Activated CD8-positive, alpha-beta memory T cell treated with anti-CD3 and anti-CD28 coated beads, Interleukin-2, amount 50 U/mL, for 48 hours (primary cell): Measurements from ENCODE around the gene BRPF3.

ENCODE experiments used
- DNase-seq: peaks from one replicate; pipeline ENCODE4 v3.0.0-alpha.2; 2020

BRPF3 gene

DNA sequence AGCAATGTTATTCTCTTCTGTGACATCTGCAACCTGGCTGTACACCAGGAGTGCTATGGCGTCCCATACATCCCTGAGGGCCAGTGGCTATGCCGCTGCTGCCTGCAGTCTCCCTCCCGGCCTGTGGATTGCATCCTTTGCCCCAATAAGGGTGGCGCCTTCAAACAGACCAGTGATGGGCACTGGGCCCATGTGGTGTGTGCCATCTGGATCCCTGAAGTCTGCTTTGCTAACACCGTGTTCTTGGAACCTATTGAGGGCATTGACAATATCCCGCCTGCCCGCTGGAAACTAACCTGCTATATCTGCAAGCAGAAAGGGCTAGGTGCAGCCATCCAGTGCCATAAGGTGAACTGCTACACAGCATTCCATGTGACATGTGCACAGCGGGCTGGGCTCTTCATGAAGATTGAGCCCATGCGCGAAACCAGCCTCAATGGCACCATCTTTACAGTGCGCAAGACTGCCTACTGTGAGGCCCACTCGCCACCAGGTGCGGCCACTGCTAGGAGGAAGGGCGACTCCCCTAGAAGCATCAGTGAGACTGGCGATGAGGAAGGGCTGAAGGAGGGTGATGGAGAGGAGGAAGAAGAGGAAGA lies 4.6 kb downstream of the BRPF3 start:
- no peak for DNase-seq

DNA sequence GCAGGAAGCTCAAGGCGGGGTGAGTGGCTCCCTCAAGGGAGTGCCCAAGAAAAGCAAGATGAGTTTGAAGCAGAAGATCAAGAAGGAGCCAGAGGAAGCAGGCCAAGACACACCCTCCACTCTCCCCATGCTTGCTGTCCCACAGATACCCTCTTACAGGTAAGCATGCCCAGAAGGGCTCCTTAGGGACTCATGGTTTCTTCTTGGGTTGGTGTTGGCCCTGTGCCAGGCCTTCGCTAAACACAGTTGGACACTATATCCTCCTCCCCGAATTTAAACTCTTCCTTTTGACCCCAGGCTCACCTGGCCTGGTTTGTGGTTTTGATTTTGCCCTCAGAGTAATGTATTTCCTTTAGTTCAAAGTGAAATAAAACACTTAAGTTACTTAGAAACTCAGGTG lies 5.1 kb downstream of the BRPF3 start:
- DNase-seq, result no peak

DNA sequence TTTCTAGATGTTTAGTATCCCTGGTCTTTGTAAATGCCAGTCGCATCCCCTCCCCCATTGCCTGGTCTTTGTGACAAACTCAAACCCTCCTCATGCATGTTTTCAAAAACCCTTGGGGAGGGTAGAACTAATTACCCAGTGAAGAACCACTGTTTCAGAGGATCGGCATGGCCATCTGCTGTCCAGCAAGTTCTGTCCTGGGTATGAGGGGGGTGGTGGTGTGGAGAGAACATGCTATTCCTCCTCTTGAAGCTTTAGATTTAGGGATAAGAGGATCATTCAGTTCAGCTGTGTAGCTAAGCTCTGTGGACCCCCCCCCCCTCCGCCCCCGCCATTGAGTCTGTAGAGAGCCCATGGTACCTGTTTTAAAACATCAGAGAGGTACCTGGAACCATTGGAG lies 5.6 kb downstream of the BRPF3 start:
- DNase-seq, result no peak

DNA sequence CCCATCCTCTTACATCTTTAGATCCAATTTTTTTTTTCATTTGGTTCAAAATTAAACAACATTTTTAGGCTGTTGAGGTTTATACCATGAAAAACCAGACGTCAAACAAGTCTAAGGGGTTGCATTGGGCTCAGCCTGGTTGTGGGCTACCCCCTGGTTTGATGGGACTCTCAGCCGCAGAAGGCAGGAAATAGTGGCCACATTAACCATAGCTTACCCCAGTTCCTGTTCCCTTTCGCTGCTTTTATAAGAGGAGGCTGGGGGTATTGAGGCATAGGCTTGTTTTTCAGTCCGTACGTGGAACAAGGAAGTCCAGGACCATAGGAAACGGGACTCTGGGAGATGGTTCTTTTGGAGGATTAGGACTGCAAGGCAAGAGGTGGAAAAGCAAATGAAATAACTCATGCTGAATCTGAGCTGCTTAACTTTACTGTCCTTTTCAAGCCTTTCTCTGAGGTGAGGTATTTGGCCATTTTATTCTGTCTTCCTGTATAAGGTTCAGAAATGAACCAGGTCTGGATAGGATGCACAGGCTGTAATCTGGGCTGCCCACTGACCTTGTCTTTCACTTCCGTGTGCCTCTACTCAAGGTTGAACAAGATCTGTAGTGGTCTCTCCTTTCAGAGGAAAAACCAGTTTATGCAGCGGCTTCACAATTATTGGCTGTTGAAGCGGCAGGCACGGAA lies 7.7 kb downstream of the BRPF3 start:
- DNase-seq, result no peak

DNA sequence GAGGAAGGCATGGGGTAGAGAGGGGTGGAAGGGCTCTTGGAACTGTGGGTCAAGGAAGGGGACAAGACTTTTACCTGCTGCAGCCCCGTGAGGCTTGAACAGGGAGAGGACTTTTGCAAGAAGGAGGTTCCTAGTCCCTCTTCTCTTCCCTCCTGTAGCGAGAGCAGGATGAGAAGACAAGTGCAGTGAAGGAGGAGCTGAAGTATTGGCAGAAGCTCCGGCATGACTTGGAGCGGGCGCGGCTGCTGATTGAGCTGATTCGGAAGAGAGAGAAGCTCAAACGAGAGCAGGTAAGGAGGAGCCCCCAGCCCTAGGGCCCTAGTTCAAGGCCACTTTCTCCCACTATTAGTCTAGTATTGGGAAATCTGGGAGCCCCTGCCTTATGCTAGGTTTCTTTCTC lies 10.6 kb downstream of the BRPF3 start:
- no peak for DNase-seq

DNA sequence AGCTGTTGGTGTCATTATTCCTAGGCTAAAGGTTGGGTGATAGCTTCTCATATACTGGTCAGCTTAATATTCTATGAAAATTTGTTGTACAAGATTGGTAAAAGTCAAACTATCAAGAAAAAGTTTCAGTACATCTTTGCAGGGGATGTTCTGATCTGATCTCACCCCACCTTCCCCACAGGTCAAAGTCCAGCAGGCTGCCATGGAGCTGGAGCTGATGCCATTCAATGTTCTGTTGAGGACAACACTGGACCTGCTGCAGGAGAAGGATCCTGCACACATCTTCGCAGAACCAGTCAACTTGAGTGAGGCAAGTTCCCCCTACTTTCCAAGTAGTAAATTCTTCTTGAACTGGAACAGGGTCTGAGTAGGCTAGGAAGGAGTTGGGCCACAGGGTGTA lies 13.1 kb downstream of the BRPF3 start:
- DNase-seq, result no peak

DNA sequence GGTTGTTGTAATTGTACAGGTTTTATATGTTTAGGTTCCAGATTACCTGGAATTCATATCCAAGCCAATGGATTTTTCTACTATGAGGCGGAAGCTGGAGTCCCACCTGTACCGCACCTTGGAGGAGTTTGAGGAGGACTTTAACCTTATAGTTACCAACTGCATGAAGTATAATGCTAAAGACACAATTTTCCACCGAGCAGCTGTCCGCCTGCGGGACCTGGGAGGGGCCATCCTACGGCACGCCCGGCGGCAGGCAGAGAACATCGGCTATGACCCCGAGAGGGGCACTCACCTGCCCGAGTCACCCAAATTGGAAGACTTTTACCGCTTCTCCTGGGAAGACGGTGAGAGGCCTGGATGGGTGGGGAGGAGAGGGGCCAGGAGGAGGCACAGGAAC lies 13.6 kb downstream of the BRPF3 start:
- DNase-seq, result no peak

DNA sequence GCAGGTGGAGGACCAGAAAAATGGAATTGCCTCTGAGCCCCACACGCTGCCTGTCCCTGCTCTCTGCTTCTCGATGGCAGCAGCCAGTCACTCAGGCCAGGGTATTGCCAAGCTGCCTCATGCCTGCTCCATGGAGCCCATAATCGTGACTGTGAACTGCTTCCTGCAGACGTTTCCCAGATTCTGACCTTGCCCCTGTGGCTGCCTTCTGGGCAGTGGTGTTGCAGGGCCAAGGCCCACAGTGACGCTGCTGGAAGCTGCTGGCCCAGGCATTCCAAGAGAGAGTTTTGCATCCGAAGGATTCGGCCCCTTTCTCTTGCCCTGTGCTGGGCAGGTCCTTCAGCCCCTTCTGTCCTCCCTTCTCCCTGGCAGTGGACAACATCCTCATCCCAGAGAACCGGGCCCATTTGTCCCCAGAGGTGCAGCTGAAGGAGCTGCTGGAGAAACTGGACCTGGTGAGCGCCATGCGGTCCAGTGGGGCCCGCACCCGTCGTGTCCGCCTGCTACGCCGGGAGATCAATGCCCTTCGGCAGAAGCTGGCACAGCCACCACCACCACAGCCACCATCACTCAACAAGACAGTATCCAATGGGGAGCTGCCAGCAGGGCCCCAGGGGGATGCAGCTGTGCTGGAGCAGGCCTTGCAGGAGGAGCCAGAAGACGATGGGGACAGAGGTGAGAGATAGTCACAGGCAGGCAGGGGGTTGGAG lies 14.5 kb downstream of the BRPF3 start:
- DNase-seq, result no peak

DNA sequence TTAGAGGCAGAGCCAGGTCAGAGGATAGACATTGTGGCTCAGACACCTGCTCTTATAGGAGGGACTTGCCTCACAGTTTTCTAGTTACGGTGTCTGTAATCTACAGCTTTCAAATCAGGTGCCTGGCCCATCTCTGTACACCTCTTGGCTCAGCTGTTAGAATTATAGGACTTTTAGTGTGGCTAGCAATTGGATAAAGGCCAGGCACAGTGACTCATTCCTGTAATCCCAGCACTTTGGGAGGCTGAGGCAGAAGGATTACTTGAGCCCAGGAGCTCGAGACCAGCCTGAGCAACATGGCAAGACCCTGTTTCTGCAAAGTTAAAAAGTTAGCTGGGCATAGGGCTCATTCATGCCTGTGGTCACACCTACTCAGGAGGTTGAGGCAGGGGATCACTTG lies 20.0 kb downstream of the BRPF3 start:
- no peak for DNase-seq

DNA sequence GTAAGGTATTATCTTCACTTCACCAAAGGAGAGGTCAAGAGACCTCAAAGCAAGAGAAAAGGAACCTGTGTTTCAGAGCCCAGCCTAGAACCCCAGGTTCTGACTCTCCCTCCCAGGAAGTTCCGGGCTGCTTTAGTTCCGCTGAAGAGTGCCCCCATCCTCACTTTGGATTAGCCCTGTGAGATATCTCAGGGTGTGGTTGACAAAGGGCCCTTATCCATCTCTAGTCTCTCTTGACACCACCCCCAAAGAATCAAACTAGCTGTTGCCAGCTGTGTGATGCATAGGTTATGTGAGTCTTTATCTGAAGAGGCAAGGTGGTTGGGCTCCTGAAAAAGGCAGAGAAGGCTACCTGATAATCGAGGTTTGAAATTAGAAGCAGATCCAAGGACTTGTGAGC lies 20.6 kb downstream of the BRPF3 start:
- DNase-seq, result no peak

DNA sequence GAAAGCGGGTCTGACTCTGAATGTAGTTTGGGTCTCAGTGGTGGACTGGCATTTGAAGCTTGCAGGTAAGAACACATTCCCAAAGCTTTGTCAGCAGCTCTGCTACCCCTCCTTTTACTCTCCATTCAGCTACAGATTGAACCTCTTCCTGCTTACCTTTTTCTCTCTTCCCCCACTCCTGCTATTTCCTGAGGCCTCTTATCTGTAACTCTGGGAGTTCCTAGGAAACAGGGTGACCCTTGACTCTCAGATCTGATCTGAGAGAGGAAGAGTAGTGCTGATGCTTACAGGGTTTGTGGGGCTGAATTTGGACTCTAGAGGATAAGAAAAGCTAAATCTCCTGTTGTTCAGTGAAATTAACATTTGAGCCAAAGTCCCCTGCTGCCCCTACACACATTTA lies 21.4 kb downstream of the BRPF3 start:
- DNase-seq, result peak; percentile 0

DNA sequence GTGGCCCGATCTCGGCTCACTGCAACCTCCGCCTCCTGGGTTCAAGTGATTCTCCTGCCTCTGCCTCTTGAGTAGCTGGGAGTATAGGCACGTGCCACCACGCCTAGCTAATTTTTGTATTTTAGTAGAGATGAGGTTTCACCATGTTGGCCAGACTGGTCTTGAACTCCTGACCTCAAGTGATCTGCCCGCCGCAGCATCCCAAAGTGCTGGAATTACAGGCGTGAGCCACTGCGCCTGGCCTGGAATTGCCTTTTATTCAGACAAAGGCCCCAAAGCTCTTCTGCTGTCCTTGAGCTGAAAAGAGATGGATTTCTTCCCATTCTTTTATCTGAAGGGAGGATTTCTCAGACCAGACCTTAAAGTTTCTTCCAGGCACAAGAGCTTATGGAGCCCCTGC lies 22.0 kb downstream of the BRPF3 start:
- DNase-seq, result peak; percentile 6

DNA sequence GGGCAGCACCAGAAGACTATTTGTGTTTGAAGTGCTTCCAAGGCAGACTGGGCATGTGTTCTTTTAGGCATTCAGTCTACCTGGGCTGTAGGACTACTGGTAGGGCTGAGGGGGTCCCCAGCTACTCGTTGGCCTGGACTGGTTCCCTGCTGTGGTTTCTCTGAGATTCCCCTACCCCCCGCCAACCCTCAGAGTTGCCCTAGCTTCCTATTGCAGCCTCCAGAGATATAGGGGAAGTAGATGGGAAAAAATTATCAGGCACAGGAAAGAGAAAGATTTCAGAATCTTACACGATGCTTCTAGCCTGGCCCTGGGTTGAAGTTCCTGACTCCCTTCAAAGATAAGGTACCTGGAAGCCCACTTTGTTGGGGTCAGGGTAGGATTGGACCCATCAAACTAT lies 22.5 kb downstream of the BRPF3 start:
- peak; percentile 18 for DNase-seq

DNA sequence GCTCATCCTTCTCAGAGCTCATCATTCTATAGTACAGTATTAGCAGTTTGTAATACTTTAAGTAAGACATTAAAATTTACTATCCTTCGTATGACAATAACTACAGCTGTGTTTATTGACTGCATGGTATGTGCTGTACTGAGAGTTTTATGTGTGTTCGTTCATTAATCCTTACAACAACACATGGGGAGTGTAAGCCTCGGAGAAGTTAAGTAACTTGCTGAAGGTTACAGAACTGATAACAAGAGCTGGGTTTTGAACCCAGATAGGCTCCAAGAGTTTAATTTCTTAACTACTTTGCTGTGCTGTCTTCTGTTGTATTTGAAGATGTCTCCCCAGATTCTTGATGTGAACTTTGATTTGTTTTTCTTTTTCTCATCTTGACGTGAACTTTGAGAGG lies 23.7 kb downstream of the BRPF3 start:
- no peak for DNase-seq

DNA sequence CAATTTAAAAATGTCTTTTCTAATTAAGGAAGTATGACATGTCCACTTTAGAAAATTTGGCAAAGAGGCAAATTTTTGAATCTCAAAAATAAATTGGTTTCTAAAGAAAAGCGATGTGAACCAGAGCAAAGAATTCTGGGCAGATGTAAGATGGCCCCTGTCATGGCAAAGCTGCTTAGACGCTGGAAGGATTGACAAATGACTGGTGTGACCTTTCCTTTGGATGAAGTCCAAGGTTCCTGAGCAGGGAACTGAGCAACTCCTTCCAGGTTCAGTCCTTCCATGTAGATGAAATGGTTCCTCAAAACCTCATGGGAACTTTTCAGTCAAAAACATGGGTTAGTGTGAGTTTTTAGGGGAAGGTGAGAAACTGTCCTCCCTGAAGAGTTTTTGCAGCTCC lies 25.1 kb downstream of the BRPF3 start:
- no peak for DNase-seq

DNA sequence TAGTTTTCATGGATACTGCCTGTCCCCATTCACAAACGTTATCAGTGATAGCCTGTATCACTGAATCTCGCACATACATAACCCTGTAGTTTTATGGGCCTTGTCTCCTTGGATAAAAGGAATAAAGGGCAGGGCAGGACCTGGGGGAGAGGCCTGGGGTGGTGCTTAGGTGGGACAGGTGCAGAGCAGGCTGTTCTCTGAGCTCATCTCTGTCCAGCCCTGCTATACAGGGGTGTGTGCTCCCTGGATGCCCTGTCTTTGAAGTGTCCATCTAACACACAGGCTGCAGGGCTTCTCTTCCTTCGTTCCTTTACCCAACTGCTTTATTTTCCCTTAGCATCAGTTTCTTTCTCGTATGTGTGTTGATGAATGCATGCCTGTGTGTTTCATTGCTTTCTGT lies 26.4 kb downstream of the BRPF3 start:
- DNase-seq, result no peak

DNA sequence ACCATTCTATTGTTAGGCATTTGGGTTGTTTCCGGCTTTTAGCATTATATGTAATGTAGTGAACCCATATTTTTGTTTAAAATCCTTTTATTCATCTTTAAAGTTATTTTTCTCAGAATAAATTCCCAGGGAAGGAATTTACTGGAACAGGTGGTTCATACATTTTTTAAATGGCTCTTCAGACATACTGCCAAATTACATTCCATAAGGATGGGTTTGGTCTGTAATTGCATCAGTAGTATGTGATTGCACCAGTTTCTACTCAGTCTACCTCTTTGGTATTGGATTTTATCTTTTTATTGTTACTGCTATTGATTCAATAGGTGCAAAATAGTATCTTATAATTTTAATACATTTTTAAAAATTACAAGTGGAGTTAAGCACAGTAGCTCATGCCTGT lies 27.2 kb downstream of the BRPF3 start:
- DNase-seq, result no peak

DNA sequence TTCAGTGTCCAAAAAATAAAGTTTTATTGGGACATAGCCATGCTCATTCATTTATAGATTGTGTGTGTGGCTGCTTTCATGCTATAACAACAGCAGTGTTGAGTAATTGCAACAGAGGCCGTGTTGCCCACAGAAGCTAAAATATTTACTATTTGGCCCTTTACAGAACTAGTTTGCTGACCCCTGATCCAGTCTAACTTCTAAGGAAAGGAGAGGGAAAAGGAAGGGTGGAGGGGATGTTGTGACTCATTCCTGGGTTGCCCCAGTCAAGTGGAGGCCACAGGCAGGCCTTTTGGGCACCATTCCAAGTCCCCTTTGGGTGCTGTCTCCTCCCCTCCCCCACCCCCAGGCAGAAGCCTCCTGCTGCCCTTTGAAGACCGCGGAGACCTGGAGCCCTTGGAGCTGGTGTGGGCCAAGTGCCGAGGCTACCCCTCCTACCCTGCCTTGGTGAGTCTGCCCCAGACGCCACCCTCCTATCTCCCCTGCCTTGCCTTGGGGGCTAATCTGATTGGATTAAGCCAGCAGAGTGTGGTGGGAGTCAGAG lies 28.4 kb downstream of the BRPF3 start:
- no peak for DNase-seq

DNA sequence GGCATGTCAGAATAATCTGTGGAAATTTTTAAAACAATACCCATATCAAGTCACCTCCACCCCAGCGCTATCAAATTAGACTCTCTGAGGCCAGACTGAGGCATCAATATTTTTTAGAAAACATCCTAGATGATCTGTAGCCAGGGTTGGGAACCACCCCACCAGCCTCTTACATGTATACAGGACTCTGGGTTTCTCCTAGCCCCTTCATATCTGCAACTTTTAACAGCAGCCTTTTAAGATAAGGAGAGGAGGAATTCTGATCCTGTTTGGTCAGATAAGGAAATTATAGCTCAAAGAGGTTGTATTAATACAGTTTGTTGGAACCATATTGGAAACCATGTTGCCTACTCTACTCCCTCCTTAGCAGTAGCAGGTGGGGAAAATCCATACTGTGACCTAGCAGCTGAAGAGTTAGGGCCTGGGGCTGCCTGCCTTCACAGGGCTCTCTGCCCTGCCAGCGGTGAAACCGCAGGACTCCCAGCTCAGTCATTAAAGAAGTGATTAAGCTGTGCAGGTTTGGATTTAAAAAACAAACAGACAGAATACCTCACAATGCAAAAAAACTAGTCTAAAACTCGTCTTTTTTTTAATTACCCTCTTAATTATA lies 30.0 kb downstream of the BRPF3 start:
- no peak for DNase-seq

DNA sequence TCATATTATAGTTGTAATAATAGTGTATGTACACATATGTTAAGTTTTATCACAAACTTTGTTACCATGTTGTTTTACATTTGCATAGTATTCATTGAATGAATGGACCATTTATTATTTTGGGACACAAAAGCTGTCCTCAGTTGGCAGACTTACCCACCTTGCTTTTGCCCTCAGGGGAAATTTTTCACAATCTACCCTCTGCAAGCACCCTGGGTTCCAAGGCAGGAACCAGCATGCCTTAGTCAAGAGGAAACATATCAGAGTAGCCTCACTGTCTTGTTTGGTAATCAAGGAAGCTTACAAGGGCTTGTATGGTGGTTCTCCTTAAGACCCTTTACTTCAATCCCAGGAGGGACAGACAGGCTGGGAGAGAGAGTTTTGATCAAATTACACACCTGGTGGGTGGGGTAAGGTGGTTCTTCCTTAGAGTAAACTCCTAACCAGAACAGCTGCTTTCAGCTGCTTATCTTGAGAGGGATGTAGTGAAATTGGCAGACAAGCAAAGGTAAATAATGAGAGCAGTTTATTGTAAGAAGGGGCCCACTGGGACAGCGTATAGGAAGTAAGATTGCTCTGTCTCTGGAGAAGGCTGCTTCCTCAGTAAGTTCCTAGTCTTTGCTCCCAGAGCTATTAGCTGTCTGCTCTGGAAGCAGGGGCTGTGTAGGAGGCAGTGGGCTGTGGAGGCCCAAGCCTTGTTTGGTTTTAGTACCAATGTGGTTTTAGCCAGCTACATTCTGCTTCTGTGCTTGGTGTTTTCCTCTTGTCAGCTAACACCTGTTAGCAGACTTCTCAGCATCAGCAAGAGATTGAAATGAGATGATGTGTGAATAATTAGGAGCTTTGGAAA lies 31.1 kb downstream of the BRPF3 start:
- no peak for DNase-seq

DNA sequence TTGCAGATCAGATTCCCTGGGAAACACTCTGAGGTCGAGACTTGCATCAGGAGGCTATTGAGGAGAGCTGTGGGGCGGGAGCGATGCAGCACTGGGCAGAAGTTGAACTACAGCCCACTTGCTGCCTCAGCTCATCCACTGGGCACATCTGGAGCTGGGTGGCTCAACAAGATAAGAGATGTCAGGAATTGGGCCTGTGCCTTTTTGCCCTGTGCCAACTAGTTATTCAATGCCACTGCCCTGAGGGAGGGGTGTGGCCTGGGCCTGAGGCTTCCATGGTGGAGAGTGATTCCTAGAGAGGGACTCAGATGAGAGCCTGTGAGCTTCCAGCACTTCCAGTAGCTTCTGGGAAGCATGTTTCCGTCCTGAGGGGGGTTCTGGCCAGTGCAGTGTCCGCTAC lies 32.7 kb downstream of the BRPF3 start:
- no peak for DNase-seq

DNA sequence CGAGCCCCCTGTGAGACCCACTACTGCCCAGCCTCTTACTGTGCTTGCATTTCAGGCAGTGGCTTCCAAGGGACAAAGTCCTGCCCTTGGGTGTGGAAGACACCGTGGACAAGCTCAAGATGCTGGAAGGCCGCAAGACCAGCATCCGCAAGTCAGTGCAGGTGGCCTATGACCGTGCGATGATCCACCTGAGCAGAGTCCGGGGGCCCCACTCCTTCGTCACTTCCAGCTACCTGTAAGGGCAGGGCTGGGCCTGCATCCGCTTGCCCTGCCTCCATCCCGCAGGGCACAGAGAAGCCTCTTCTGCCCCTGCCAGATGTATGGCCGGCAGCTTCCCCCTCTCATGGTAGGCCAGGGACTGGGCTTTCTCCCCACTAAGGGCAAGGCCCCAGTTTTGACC lies 33.8 kb downstream of the BRPF3 start:
- no peak for DNase-seq

DNA sequence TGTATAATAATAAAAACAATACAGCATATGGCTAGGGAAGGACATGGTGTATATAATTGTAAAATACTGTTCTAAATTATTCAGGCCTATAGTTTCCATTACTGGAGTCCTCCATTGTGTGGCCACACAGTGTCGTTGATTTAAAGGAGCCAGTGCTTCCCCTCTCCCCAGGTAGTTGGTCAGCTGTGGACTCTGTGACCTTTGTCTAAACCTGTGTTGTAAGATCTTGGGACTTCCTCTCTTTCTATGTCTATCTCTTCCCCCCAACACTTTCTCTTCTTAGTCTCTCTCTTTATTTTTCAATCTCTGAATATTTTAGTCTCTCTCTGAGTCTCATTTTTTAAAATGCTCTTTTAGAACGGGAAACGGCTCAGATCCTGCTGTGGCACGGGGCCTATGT lies 35.6 kb downstream of the BRPF3 start:
- DNase-seq, result no peak
